Astrocyte of the cerebellum (primary cell): ENCODE data around the gene QRICH2.
A peak's percentile ranks its signal among the peaks of the same experiment; 100 is the strongest.
"Not testable (repeated sequence)": the region's sequence is repeated elsewhere in the genome, so short reads cannot be mapped to it uniquely, and the experiment has no call there.

ENCODE experiments used
- DNase-seq: peaks from one replicate; pipeline ENCODE4 v3.0.0-alpha.2; 2011; ENCODE audit warnings: low read depth
- H3K4me3 ChIP-seq: 2 replicates; pipeline ENCODE4 v1.5.1; 2011; ENCODE audit warnings: mild to moderate bottlenecking, low read depth, low read length, moderate library complexity
- in situ Hi-C: cut with HindIII; loops from 2 replicates; pipeline ENCODE4 v1.10.0; 2017; ENCODE audit warnings: low sequenced_read_pairs
- TF ChIP-seq, protein P1 (sequence below): IDR thresholded peaks from 2 replicates; pipeline ENCODE4 v1.5.1; 2012; ENCODE audit warnings: low read length, low read depth, moderate library complexity, mild to moderate bottlenecking; ENCODE audit errors: missing control alignments

QRICH2 gene

DNA sequence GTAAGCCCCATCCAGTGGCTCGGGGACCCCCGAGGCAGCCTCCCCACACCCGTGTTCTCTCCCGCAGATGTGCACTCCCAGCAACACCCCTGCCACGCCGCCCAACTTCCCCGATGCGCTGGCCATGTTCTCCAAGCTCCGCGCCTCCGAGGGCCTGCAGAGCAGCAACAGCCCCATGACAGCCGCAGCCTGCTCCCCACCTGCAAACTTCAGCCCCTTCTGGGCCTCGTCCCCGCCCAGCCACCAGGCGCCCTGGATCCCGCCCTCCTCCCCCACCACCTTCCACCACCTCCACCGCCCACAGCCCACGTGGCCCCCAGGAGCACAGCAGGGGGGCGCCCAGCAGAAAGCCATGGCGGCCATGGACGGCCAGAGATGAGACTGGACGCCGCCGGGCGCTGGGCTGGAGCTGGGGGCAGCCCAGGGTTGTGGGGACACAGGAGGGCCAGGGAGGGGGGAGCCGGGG, 37.9 kb downstream of the QRICH2 start:
- DNase-seq, result no peak
- in situ Hi-C loops, result no loop called here

DNA sequence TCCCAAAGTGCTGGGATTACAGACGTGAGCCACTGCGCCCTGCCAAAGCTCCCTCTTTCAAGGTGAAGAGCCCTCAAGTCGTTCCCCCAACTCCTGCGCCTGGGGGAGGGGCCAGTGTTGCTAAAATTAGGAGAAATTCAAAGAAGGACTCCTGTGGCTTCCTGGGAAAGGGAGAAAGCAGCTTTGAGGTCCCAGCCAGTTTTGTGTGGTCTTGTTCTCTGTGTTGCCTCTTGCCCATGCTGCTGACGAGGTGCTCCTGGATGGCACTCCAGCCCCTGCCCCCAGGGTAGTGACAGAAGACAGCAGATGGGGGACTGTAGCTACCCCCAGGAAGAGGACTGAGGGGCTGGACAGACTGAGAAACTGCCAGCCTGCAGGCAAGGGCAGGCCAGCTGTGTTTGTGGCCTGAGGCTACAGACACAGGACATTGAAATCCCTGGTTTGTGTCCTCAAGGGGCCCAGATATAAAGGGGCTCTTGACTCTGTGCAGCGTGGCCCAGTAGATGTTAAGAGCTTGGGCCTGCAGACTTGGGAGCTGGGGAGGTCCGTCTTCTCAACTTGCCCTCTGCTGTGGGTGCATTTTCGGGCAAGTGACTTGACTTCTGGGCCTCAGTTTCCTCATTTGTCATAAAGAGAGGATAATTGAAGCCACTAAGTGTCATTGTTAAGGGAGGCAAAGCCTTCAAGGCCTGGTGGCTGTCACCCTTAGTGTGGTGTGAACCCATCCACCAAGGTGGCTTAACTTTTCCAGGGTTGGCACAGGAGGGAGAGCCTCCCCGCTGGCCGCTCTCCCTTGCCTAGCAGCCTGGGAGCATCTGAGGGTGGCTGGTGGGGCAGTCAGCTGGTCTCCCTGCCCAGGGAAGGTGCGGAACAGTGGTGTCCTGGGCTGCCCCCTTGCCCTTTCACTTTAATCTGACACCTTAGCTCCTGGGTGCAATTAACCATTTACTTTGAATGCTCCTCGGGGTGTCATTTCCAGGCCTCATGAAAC, 38.8 kb downstream of the QRICH2 start:
- no peak for DNase-seq
- in situ Hi-C loops, result no loop called here
- H3K4me3 ChIP-seq, result no peak overlapping the region
- TF ChIP-seq, protein P1, sequence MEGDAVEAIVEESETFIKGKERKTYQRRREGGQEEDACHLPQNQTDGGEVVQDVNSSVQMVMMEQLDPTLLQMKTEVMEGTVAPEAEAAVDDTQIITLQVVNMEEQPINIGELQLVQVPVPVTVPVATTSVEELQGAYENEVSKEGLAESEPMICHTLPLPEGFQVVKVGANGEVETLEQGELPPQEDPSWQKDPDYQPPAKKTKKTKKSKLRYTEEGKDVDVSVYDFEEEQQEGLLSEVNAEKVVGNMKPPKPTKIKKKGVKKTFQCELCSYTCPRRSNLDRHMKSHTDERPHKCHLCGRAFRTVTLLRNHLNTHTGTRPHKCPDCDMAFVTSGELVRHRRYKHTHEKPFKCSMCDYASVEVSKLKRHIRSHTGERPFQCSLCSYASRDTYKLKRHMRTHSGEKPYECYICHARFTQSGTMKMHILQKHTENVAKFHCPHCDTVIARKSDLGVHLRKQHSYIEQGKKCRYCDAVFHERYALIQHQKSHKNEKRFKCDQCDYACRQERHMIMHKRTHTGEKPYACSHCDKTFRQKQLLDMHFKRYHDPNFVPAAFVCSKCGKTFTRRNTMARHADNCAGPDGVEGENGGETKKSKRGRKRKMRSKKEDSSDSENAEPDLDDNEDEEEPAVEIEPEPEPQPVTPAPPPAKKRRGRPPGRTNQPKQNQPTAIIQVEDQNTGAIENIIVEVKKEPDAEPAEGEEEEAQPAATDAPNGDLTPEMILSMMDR, result no peak

More for the DNA sequence above, 37.9 kb downstream of the QRICH2 start:
- TF ChIP-seq, protein P1, result no peak
- no peak overlapping the region for H3K4me3 ChIP-seq

DNA sequence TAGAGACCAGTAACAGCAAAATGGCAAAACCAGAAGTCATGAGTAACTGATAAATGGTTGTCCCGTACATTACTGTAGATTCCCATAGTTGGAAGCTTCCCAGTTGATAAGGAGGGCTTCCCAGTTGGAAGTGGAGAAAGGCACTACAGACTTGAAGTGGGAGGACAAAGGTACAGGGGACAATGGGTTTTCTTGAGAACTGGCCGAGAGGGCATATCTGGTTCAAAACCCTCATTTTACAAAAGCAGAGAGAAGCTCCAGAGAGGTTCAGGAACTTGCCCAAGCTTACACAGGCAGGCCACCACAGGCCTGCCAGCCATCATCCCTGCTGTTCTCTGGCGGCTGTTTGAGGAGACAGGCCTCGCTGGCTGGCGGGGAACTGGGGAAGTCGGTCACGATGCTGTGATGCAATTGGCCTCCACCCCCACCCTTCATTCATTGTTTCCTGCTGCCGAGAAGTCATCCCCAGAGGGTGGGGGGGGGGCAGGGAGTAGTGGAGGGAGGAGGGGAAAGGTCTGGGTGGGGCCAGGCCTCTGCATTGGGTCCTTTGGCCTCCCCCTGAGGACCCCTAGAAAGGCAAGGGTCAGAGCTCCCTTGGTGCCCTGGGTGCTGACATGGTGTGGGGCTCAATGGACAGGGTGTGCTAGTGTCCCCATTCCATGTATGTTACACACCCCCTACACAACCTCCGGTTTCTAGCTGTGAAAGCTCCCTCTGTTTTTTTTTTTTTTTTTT, 39.9 kb downstream of the QRICH2 start:
- H3K4me3 ChIP-seq, result no peak overlapping the region
- peak; percentile 37 for DNase-seq
- TF ChIP-seq, protein P1, result no peak
- in situ Hi-C loops, result no loop called here

DNA sequence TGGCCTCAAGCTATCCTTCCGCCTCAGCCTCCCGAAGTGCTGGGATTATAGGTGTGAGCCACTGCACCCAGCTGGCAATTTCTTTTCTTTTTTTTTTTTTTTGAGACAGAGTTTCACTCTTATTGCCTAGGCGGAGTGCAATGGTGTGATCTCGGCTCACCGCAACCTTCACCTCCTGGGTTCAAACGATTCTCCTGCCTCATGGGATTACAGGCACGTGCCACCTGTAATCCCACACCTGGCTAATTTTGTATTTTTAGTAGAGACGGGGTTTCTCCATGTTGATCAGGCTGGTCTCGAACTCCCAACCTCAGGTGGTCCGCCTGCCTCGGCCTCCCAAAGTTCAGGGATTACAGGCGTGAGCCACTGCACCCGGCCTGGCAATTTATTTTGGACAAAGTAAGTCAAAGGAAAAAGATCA, 40.5 kb downstream of the QRICH2 start:
- not testable (repeated sequence) for DNase-seq

DNA sequence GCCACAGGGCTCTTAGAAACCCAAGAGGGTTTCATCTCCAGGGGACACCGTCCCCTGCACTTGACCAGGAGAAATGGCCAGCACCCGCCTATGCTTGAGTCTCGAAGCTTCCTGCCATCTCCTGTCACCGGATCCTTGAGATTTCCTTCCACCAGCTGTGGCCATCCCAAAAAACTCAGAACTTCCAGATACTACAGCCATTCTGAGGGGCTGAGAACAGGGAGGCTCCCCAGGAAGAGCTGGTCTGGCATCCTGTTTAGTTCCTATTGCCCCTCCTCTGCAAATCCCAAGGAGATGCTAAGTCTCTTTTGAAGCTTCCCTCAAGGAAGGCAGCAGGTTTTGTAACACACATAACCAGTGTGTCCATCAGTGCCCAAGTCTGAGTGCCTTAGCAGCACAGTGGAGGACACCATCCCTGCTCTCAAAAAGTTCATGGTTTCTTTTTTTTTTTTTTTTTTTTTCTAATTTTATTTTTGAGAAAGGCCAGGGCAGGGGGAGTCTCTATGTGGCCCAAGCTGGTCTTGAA, 41.0 kb downstream of the QRICH2 start:
- no peak for DNase-seq
- TF ChIP-seq, protein P1, result no peak
- in situ Hi-C loops, result no loop called here
- peak overlapping the region; percentile 78 for H3K4me3 ChIP-seq

More for the DNA sequence above, 40.5 kb downstream of the QRICH2 start:
- in situ Hi-C loops, H3K4me3 ChIP-seq: not testable (repeated sequence)

DNA sequence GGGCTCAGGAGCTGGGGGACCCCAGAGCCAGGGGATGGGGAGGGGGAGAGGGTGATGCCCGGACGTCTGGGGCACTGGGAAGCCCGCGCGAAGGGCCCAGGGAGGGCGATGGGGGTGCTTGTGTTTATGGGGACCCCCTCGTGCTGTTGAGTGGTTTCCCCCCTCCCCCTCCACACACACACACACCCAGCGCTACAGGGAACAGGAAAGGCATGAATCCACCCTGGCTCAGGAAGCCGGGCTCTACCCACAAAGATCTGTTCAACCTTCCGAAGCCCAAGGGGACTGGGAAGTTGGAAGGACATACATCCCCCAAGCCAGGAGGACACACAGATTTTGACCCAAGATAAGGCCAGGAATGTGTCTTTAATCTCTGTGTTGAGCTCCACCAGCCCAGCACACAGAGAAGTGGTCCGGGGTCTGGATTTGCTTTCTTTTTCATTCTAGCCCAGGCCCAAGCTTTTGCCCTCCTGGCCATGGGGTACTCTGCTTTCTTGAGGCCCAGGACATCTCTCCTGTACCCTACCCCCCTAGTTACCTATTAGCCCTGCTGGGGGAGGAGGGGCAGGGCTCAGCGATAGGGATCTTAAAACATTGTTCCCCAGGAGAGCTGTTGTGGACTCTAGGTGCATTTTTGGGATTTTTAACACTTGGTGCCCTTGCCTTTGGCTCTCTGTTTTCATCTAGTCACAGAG, 41.7 kb downstream of the QRICH2 start:
- TF ChIP-seq, protein P1, result no peak
- no peak for DNase-seq
- in situ Hi-C loops, result no loop called here

More for the DNA sequence above, 41.7 kb downstream of the QRICH2 start:
- peak overlapping the region; percentile 78 for H3K4me3 ChIP-seq
